Measurements from ENCODE around the gene AMIGO1. TPM values are rescaled to one million over a fixed set of nuclear protein-coding genes. Genes with fewer than 3 reads are reported as not detected.

The AMIGO1 gene
- total and polyA plus RNA-seq, 11 donors = 4.6 to 19.1 (median 13.4) TPM

DNA sequence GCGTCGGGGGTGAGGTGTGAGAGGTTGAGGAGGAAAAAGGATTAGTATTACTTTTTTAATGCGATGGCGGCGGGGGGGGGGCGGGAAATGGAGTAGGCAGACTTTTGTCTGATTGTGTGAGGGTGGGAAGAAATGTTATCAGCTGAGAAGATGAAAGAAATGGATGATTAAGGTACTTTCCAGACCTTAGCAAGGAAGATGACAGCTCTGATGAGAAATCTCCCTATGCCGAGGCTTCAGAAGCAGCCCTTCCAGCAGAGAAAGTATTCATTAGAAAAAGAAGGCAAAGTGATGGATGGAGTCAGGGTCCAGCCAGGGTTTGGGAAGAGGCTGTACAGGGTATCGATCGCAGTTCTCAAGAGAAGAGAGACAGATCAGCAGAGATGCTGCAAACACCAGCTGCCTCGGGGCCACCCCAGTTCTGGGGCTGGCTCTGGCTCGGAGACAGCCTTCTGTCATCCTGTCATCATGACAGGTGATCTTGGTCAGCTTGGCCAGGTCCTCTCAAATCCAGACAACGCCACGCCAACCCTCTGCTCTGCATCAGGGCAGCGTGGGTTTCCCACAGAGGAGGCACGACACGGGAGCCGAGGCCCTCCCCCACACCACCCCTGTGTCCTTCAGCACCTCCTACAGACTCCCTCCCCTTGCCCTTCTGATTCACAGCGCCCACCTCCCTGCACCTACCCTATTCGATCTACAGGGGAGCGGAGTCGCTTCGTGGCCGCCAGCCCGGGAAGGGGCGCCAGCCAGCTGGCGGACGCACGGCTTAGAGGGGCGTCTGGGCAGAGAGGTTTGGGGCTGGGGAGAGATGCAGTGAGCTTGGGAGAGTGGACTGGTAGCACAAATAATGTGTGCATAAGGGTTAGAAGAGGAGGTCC is 26.5 kb downstream of the AMIGO1 start:
- peak in 4 of 5 donors; percentile 44 to 73 (median 54) for DNase-seq
- WGBS, 4 donors = 13 to 26% (median 17%) methylated on average over 21 to 29 of the region's 29 CpGs
- H3K4me1 ChIP-seq = peaks cover 0 to 23% (median 14%) of the 10 kb centered on the region in 12 donors
- intact Hi-C loops (cut with DNase I) = loop anchor here in 6 of 10 donors (5.0 kb wide), 2 partner anchors 51 to 56 kb away; partner anchors contain the start of gene PSMA5 (in 5 of the 6)
- peaks cover 0 to 24% (median 6%) of the 10 kb centered on the region in 9 donors for H3K36me3 ChIP-seq
- H3K27me3 ChIP-seq = peaks cover 0 to 3% (median 0%) of the 10 kb centered on the region in 9 donors
- peak overlapping the region; percentile 25 to 92 (median 74) for H3K4me3 ChIP-seq
- H3K9me3 ChIP-seq = no peaks in the 10 kb centered on the region
- TF ChIP-seq POLR2A (IDR thresholded peaks at IDR 0.05) (no peak), CTCF (IDR thresholded peaks at IDR 0.05) (no peak)
- peak overlapping the region in 9 of 12 donors; percentile 15 to 72 (median 43) for H3K27ac ChIP-seq
- ATAC-seq = peak; percentile 17 to 29 (median 28)

DNA sequence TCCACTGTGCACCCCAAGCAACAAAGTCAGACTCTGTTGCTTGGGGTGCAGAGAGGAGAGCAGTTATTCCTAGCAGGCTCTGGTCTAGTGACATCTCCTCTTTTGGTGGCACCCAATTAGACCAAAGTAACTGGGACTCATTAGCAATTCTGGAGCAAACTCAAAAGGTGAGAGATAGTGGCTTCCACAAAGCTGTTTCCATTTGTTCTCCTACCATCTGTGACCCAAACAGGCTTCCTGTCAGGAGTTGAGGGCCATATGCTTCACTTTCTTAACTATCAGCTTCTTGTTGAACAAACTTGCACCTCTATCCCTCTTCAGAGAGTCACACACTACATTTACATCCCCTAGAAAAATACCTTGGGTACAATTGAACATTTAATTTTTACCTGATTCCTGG is 27.3 kb downstream of the AMIGO1 start:
- no peak overlapping the region for H3K27ac ChIP-seq
- TF ChIP-seq CTCF (IDR thresholded peaks at IDR 0.05) (no peak), POLR2A (IDR thresholded peaks at IDR 0.05) (no peak)

GRCh38 chr1:109481646-109482045 is 27.9 kb downstream of the AMIGO1 start:
- ATAC-seq = no peak
- peaks cover 0 to 23% (median 14%) of the 10 kb centered on the region in 12 donors for H3K4me1 ChIP-seq
- 77 to 90% (median 86%) methylated on average over 2 of the region's 2 CpGs for WGBS, 4 donors

More for the DNA sequence above, 27.3 kb downstream of the AMIGO1 start:
- H3K9me3 ChIP-seq = no peaks in the 10 kb centered on the region
- peaks cover 0 to 20% (median 3%) of the 10 kb centered on the region in 9 donors for H3K36me3 ChIP-seq
- H3K4me3 ChIP-seq = no peak overlapping the region
- H3K27me3 ChIP-seq = peaks cover 0 to 3% (median 0%) of the 10 kb centered on the region in 9 donors
- DNase-seq = no peak
- ATAC-seq = no peak
- H3K4me1 ChIP-seq = peaks cover 0 to 23% (median 14%) of the 10 kb centered on the region in 12 donors
- intact Hi-C loops (cut with DNase I) = loop anchor here in 6 of 10 donors (5.0 kb wide), 2 partner anchors 50 to 55 kb away; partner anchors contain the start of gene PSMA5 (in 5 of the 6)

More at GRCh38 chr1:109481646-109482045, 27.9 kb downstream of the AMIGO1 start:
- H3K27me3 ChIP-seq = peaks cover 0 to 3% (median 0%) of the 10 kb centered on the region in 9 donors
- no peaks in the 10 kb centered on the region for H3K9me3 ChIP-seq
- H3K36me3 ChIP-seq = peaks cover 0 to 20% (median 9%) of the 10 kb centered on the region in 9 donors
- no peak overlapping the region for H3K27ac ChIP-seq
- DNase-seq = no peak
- TF ChIP-seq CTCF (IDR thresholded peaks at IDR 0.05) = no peak
- no peak for TF ChIP-seq POLR2A (IDR thresholded peaks at IDR 0.05)
- intact Hi-C loops (cut with DNase I) = loop anchor here in 6 of 10 donors (5.0 kb wide), 2 partner anchors 49 to 54 kb away; partner anchors contain the start of gene PSMA5 (in 5 of the 6)
- no peak overlapping the region for H3K4me3 ChIP-seq

Measured in heart left ventricle (tissue), 16 donors.